GM18498 (cell line): ENCODE results near the gene KCND2.
"Not testable (repeated sequence)": the region's sequence is repeated elsewhere in the genome, so short reads cannot be mapped to it uniquely, and the experiment has no call there.

Source experiments
- ATAC-seq: cut with Tn5 transposase; IDR thresholded peaks from one replicate; pipeline ENCODE4 v1.9.1; 2021; ENCODE audit warnings: mild to moderate bottlenecking, moderate library complexity; ENCODE audit not compliant: unreplicated experiment

The KCND2 gene

DNA sequence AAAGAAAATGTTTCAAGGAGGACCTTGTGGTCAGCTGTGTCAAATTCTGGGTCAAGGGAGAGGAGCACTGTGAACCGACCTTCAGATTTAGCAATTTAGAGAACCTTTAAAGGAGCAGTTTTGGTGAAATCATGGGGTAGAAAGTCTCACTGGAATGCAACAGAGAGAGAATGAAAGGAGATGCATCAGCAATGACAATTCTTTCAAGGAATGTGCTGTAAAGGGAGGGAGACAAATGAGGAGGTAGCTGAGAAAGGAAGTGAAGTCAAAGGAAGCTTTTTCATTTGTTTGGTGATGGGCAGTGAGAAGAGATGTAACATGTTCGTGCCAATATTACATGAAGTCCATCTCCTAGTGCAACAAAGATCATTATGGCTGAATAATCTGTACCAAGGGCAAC is 418.9 kb downstream of the KCND2 start:
- no peak for ATAC-seq

DNA sequence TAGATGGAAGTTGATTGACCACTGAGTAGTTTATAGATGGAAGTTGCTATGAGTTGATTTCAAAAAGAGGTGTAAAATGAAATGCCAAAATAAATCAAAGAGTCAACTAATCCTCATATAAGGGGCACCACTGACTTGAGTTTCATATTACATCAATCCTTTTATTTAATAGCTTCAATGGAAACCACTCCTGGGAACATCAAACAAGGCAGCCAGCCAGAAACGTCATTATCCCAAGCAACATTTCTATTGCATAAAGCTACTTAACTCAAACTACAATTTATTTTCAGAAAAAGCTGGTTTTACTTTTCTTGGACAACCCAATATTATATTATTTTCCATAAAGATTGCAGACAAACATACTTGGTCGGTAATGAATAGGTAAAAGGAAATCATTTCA is 422.9 kb downstream of the KCND2 start:
- no peak for ATAC-seq

DNA sequence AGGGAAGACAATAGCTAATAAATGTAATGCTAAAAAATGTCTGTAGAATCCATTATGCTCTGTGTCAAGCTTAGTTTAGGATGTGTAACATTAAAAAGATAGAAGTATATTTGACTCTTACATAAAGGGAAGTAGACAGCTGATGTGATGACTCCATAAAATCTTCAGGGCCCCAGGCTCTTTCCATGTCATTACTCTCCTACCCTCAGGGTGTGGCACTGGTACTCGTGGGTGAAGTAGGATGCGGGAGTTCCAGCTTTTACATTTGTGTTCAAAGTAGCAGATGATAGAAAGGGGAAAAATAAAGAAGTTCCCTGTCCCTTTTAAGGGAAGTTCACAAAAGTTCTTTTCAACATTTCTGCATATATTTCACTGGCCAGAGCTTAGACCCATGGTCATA is 427.8 kb downstream of the KCND2 start:
- no peak for ATAC-seq

DNA sequence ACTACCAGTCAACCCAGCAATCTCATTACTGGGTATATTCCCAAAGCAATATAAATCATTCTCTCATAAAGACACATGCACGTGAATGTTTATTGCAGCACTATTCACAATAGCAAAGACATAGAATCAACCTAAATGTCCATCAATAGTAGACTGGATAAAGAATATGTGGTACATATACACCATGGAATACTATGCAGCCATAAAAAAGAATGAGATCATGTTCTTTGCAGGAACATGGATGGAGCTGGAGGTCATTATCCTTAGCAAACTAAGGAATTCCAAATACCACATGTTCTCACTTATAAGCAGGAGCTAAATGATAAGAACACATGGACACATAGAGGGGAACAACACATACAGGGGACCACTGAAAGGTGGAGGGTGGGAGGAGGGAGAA is 429.4 kb downstream of the KCND2 start:
- ATAC-seq, result not testable (repeated sequence)

DNA sequence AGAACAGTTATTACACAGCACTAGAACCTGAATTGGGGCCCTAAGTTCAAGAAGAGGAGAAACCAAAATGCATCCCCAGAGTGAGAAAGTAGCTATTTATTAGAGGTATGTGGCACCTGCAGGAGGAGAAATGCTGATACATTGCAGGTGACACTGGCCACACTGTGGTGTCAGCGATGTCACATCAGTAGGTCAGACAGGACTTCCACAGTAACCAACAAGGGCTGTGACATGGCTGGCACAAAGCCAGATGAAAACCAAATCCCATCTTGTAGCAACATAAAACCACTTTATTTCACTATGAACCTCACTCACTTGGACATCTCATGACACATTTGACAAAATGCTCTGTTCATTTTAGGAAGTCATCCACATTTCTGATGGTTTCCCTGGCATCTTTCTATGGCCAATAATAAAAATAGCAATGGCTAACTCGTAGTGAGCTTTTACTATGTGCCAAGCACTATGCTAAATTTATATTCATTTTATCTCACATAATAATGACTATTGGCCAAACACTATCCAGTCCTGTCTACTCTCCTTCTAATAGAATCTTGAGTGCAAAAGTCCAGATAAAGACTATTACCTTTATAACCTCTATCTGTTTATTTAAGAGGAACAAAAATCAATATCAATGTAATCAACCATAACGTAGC is 430.7 kb downstream of the KCND2 start:
- no peak for ATAC-seq

DNA sequence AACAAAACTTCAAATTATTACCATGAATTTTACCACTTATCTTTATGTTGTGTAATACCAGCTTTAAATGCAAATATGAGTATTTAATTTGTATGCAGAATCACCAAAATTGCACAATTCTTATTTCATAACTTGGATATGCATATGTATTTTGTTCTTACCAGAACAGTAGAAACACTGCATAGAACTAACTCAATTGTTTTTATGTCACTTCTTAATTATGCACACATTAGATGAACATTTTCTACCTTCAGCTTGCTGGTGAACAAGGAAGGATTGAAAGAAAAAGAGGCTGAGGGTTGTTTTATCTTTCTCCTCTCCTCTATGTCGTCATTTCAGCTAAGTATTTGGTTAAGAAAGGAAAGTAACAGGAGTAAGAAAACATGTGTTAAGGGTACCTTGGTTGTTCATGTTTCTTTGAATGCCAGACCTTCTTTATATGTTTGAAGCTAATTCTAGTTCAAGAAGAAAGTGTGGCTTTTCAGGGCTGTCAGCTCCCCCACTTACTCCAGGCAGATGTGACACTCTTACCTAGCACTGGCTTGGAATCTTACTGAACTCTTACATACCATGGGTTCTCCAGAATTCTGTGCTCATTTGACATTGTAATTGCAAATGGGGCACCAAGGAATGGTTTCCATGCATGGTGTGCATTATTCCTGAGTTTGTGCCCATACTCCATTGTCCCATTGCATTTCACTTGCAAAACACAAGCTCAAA is 436.4 kb downstream of the KCND2 start:
- ATAC-seq, result no peak

DNA sequence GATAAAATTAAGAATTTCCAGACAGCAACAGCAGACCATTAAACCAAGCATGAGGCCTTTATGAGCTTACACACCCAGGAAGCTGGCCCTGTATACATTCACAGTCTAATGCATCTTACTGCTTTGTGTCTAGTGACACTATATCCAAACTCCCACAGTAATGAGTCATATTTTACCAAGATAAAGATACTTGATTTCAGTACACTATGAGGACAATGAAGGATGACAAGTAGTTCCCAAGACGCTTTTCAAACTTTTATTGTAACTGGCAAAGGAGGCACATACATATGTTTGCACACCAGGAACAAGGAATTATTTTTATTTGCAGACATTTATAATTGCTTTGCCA is 437.0 kb downstream of the KCND2 start:
- no peak for ATAC-seq

DNA sequence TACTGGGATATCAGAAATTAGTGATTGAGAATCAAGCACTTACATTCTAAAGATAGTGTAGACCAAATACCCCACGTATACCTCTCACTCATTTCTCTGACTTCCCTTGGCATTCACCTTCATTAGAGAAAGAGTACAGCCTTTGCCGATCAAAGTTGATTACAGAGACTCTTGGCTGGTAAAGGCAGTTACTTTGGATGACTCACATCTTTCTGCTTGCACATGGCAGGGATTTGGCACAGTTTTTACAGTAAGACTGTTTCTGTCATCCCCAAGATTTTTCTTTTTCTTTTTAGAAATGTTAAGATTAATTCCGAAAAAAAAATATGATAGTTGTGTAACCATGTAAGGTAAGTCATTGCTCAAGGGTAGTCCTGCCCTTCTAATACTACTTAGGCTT is 442.0 kb downstream of the KCND2 start:
- no peak for ATAC-seq

DNA sequence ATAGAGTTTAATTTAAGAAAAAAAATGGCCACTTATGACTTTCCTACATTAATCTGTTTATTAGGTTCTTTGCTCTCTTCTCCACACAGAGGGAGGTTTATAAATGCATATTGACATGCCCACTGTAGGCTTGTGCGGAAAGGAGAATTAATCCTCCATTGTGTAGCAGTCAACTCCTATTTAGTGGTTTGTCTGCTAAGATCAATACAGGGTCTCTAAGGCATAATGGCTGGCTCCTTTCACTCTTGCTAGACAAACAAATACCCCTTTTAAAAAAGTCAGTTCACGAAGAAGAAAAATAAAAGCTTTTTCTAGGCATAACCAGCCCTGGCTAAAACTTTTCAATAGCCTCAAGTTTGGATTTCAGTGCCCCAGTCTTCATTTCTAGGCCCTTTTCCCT is 443.3 kb downstream of the KCND2 start:
- ATAC-seq, result no peak

DNA sequence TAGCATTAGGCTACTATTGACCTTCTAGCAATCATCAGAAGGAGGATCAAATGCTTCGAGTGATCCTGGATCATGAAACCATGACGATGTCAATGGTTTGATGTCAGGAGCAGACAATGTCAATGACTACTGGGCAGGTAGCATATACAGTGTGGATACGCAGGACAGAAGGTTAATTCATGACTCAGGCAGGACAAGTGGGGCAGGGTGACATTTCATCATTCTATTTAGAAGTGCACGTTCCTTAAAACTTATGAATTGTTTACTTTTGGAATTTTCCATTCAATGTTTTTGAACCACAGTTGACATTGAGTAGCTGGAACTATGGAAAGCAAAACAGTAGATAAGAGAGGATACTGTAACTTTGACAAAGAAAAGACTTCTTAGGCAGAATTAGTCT is 444.2 kb downstream of the KCND2 start:
- no peak for ATAC-seq

DNA sequence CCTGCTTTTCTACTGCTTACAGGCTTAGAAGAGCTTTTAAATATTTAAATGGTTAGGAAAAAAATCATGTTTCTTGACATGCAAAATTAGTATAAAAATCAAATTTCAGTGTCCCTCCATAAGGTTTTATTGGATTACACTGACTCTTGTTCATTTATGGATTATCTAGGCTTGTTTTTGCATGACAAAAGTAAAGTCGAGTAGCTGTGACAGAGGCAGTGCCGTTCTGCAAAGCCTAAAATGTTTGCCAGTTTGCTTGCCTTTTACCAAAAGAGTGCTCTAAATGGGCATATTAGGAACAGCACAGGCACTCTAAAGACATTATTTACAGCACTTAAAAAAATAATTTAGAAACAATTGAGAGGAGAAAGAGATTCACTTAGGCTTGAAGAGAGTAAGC is 445.4 kb downstream of the KCND2 start:
- ATAC-seq, result no peak

DNA sequence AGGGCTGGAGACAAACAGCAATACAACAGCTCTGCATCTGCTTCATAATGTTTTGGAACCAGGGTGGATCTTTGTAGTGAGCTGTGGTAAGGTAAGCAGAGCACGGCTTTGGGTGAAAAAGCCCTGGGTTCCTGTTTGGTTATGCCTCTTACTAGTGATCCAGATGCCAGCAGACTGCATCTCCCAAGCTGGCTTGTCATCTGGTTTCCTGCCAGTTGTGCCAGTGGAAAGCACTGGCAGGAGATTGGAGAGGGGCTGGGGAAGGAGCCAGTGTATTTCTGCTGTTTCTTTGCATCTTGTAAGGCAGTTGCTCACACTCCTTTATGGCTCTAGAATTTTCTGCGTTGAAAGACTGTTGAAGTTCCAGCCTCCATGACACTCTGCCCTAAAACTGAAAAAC is 447.3 kb downstream of the KCND2 start:
- no peak for ATAC-seq

DNA sequence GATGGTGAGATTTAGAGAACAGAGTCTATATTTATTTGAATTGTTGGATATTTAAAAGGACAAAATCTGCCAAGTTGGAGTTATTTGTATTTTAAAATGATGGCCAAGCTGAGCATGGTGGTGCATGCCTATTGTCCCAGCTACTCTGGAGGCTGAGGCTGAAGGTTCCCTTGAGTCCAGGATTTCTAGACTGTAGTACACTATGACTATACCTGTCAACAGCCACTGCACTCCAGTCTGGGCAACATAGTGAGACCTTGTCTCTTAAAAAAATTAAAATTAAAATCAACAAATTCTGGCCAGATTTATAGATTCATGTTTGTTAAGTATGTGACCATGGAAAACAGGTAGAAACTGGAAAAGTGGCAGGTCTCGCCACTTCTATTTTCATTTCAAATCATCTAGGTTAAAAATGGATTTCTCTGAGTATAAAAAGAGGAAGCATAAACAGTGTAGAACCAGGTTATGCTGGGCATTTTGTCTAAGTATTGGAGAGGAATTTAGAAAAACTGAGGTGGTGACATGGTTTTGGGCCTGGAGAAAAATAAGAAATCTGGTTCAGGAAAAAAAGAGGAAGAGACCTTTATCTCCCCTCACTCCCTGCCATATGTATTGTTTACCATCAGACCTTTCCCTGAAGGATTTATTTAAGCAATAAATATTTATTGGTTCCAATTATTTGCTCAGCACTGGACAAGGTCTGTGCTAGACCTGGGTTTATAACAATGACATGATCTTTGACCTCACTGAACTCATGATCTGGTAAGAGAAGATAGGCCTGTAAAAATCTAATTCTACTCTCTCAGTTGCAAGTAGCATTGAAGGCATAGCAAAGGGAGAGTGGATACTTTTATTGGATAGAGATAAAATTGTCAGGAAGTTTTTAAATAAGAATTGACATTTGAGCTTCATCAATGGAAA is 450.8 kb downstream of the KCND2 start:
- no peak for ATAC-seq

DNA sequence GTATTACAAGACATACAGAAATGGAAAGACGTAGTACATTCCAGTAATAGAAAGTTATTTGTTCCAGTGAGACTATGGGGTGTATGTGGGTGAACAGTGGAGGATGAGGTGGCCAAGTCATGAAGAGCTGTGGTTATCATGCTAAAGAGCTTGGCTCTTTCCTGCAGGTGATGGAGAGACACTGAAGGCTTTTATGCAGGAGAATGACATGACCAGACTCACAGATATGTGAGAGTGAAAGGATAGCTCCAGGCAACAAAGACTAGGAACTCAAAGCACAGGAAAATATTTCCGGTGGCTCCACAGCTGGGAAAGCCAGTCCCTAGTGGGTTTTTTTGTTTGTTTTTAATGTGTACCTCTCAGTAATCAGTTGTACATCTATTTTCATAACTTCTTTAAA is 451.5 kb downstream of the KCND2 start:
- no peak for ATAC-seq

DNA sequence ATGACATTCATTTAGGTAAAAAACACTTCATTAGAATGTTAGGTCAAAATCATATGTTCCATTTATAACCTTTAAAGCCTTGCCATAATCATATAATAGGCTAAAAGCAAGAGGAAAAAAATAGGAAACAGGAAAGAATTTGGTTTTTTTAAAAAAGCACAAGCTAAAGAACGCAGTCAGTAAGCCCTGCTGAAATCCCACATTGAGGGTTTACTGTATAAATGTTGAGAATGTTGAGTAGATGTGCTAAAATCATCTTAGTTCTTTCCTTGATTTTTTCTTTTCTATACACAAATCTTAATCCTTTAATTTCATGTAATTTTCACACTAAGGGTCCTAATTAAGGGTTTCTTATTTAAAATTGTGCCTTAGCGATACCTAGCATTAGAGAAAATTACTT is 452.0 kb downstream of the KCND2 start:
- no peak for ATAC-seq

DNA sequence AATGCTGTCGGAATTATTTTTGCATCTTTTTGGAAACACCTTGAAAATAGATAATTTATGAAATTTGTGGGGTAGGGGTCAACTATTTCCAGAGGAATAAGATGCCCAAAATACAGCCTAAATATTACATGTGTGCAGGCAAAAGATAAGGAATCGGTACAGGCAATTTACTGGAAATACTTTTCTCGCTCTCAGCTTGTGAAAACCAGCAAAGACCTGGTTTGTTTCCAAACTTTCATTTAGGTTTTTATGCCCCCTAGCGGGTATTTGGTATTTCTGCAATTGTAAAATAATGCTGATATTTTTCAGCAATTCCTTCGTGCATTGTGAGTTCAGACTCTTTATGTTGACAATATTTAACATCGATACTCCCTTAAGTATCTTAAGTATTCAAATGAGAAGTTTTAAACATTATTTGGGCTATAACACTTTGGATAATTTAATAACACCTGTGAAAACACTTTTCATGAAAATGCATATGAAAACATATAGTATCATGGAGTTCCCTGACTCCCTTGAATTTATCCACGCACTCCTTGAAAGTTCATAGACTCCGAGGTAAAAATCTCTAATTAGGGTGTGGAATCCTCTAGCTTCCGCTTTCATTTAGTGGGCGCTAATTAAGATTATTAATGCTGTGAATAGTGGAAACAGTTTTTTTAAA is 452.5 kb downstream of the KCND2 start:
- ATAC-seq, result no peak

DNA sequence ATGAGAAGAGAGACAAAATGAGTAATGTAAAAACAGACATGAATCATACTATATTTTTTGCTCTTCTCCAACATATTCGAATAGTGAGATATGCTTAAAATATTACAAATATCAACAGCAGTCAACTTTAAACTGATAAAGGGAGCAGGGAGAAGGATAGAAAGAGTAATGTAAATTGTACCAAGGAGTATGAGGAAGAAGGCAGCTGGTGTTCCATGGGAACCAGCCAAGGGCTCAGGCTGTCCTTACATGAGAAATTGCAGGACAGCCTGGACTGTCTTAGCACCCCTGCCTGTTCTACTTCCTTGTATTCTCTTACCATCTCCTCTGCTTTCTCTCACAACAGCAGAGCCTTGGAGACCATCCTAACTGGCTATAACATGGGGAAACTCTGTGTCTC is 456.3 kb downstream of the KCND2 start:
- no peak for ATAC-seq

DNA sequence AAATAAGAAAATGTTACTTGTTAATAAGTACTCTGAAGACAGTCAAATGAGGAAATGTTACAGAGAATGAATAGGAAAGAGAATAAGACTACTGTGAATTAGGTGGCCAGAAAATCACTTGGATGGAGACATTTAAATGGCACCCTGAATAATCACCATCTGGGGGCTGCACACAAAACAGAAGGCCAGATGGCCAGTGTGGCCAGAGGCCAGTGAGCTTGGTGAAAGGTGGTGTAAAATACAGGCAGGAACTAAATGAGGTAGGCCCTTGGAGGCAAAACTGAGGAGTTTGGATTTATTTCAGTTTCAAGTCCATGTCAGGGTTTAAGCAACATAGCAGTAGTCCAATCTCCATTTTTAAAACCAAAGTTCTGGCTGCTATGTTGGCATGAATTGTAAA is 458.3 kb downstream of the KCND2 start:
- no peak for ATAC-seq

DNA sequence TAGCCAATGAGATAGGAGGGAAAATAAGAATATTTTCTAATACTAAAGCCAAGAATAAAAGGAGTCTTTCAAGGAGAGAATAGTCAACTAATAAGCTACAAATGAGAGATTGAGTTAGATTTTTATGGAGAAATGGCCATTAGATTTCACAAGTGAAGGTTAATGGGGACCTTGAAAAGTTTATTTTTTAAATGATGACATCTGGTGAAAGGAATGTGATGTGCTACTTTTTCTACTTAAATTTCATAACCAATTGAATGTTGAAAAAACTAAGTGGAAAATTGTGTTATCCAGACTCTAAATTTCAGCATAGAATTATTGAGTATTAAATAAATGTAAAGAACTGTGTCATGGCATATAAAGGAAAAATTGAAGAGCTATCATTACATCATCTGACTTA is 459.3 kb downstream of the KCND2 start:
- no peak for ATAC-seq

DNA sequence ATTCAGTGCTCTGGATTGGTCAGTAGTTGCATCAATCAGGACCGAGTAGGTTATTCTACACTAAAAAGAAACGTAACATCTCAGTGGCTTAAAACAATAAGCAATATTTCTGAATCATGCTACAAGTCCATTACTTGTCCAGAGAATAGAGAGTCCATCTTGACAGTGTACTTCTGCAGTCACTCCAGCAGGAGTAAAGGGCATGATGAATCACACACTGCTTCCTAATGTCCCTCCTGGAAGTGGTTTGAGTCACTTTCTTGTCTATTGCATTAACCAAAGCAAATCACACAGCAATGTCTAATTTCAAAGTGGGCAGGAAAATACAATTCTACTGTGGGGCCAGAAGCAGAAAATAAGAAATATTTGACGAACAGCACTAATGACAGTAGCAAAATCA is 460.2 kb downstream of the KCND2 start:
- no peak for ATAC-seq

DNA sequence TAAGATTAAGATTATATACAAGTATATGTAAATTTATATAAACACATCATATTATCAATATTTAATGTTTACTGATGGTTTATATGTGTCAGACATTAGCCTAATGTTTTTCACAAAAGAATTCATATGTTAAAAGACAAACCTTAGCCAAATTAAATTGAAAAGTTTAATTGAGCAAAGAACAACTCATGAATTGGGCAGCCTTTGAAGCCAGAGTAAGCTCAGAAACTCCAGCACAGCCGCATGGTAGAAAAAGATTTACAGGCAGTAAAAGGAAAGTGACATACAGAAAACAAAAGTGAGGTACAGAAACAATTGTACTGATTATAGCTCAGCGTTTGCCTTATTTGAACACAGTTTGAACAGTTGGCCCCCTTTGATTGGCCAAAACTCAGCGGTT is 460.9 kb downstream of the KCND2 start:
- ATAC-seq, result no peak
